MM.1S (cell line): ENCODE measurements around the gene DDX24.

Source experiments
- DNase-seq: peaks from one replicate; pipeline ENCODE4 v3.0.0-alpha.2; 2015
- H2AFZ ChIP-seq: fragments of 300-600 bp; sonication (generic); 2 replicates; pipeline ENCODE4 v1.6.0; 2016; ENCODE audit warnings: antibody characterized with exemption, low read length
- H3F3A ChIP-seq: fragments of 300-600 bp; sonication (generic); 2 replicates; pipeline ENCODE4 v1.6.1; 2016; ENCODE audit warnings: mild to moderate bottlenecking, antibody characterized with exemption, low read length, moderate library complexity, mixed read lengths; ENCODE audit not compliant: insufficient read depth
- H3K27ac ChIP-seq: fragments of 300-600 bp; sonication (generic); 2 replicates; pipeline ENCODE4 v1.5.1; 2016; ENCODE audit warnings: mild to moderate bottlenecking, low read length
- H3K27me3 ChIP-seq: fragments of 300-600 bp; sonication (generic); replicated peaks from 2 replicates; pipeline ENCODE4 v1.6.0; 2016; ENCODE audit warnings: low read length; ENCODE audit not compliant: insufficient read depth
- H3K36me3 ChIP-seq: fragments of 300-600 bp; sonication (generic); replicated peaks from 2 replicates; pipeline ENCODE4 v1.6.1; 2016; ENCODE audit warnings: mild to moderate bottlenecking, low read length, mixed read lengths; ENCODE audit not compliant: insufficient read depth
- H3K4me1 ChIP-seq: fragments of 300-600 bp; sonication (generic); 2 replicates; pipeline ENCODE4 v1.6.1; 2016; ENCODE audit warnings: low read length, mixed read lengths
- H3K4me2 ChIP-seq: fragments of 300-600 bp; sonication (generic); 2 replicates; pipeline ENCODE4 v1.6.0; 2016; ENCODE audit warnings: low read depth, low read length
- H3K4me3 ChIP-seq: fragments of 300-600 bp; sonication (generic); 2 replicates; pipeline ENCODE4 v1.5.1; 2016; ENCODE audit warnings: low read length, mixed read lengths
- H3K79me2 ChIP-seq: fragments of 300-600 bp; sonication (generic); 2 replicates; pipeline ENCODE4 v1.6.1; 2016; ENCODE audit warnings: mixed run types, low read length, mixed read lengths
- H3K9ac ChIP-seq: fragments of 300-600 bp; sonication (generic); 2 replicates; pipeline ENCODE4 v1.6.1; 2016; ENCODE audit warnings: low read length, mixed read lengths
- H3K9me2 ChIP-seq: fragments of 300-600 bp; sonication (generic); replicated peaks from 2 replicates; pipeline ENCODE4 v1.6.1; 2016; ENCODE audit warnings: mild to moderate bottlenecking, low read length, mixed read lengths; ENCODE audit not compliant: insufficient read depth
- H3K9me3 ChIP-seq: fragments of 300-600 bp; sonication (generic); replicated peaks from 2 replicates; pipeline ENCODE4 v1.6.1; 2016; ENCODE audit warnings: mild to moderate bottlenecking, low read length, mixed read lengths; ENCODE audit not compliant: insufficient read depth
- H4K20me1 ChIP-seq: fragments of 300-600 bp; sonication (generic); 2 replicates; pipeline ENCODE4 v1.6.1; 2016; ENCODE audit warnings: mild to moderate bottlenecking, low read length, moderate library complexity, mixed read lengths; ENCODE audit not compliant: insufficient read depth
- CTCF ChIP-seq: fragments of 300-600 bp; sonication (generic); IDR thresholded peaks from 2 replicates; pipeline ENCODE4 v1.5.1; 2016; ENCODE audit warnings: antibody characterized with exemption, low read length, mixed read lengths
- EZH2 ChIP-seq: fragments of 300-600 bp; sonication (generic); optimal IDR thresholded peaks from 2 replicates; pipeline ENCODE3; 2017; ENCODE audit warnings: low read depth, mild to moderate bottlenecking, antibody characterized with exemption, low read length, mixed read lengths
- EZH2phosphoT487 ChIP-seq: fragments of 300-600 bp; sonication (generic); IDR thresholded peaks from 2 replicates; pipeline ENCODE4 v1.6.1; 2018; ENCODE audit warnings: antibody characterized with exemption, low read length

DDX24 gene

GRCh38 chr14:94093418-94093817, 12.4 kb upstream of the DDX24 start:
- Histone ChIP-seq H3K9me2 (no peaks in the 10 kb centered on the region), H3K9me3 (no peaks in the 10 kb centered on the region), H3K4me2 (no peak overlapping the region), H3K79me2 (no peaks in the 10 kb centered on the region), H3K4me1 (no peaks in the 10 kb centered on the region), H3K36me3 (no peaks in the 10 kb centered on the region), H3F3A (no peaks in the 10 kb centered on the region), H3K27me3 (no peaks in the 10 kb centered on the region), H3K9ac (no peak overlapping the region), H3K27ac (no peak overlapping the region), H3K4me3 (no peak overlapping the region), H4K20me1 (no peaks in the 10 kb centered on the region), H2AFZ (no peak overlapping the region)
- DNase-seq: no peak
- TF ChIP-seq CTCF (no peak), EZH2phosphoT487 (no peak), EZH2 (no peak)

- no peak overlapping the region for H3K4me3 ChIP-seq
- no peak overlapping the region for H3K9ac ChIP-seq
- no peaks in the 10 kb centered on the region for H3K36me3 ChIP-seq
- TF ChIP-seq CTCF (no peak), EZH2phosphoT487 (no peak), EZH2 (no peak)
- H4K20me1 ChIP-seq: no peaks in the 10 kb centered on the region
- H3K9me3 ChIP-seq: no peaks in the 10 kb centered on the region
- H3K27me3 ChIP-seq: no peaks in the 10 kb centered on the region
- H2AFZ ChIP-seq: no peak overlapping the region
- no peaks in the 10 kb centered on the region for H3K79me2 ChIP-seq
- no peaks in the 10 kb centered on the region for H3K4me1 ChIP-seq
- no peaks in the 10 kb centered on the region for H3F3A ChIP-seq
- H3K27ac ChIP-seq: no peak overlapping the region
- no peaks in the 10 kb centered on the region for H3K9me2 ChIP-seq
- DNase-seq: no peak
- H3K4me2 ChIP-seq: no peak overlapping the region
Measured at GRCh38 chr14:94089479-94089878, 8.5 kb upstream of the DDX24 start.

GRCh38 chr14:94088516-94088915, 7.5 kb upstream of the DDX24 start:
- TF ChIP-seq EZH2phosphoT487: no peak
- no peak overlapping the region for H3K4me2 ChIP-seq
- no peak overlapping the region for H3K4me3 ChIP-seq
- no peaks in the 10 kb centered on the region for H3K27me3 ChIP-seq
- no peaks in the 10 kb centered on the region for H3K4me1 ChIP-seq
- no peaks in the 10 kb centered on the region for H3K9me3 ChIP-seq
- DNase-seq: no peak
- no peaks in the 10 kb centered on the region for H3K79me2 ChIP-seq
- H4K20me1 ChIP-seq: no peaks in the 10 kb centered on the region
- no peak overlapping the region for H3K27ac ChIP-seq
- no peak overlapping the region for H3K9ac ChIP-seq
- H3K9me2 ChIP-seq: no peaks in the 10 kb centered on the region
- no peaks in the 10 kb centered on the region for H3F3A ChIP-seq
- H3K36me3 ChIP-seq: no peaks in the 10 kb centered on the region
- H2AFZ ChIP-seq: no peak overlapping the region

- no peaks in the 10 kb centered on the region for H3K9me2 ChIP-seq
- H2AFZ ChIP-seq: no peak overlapping the region
- H3K27ac ChIP-seq: no peak overlapping the region
- no peaks in the 10 kb centered on the region for H4K20me1 ChIP-seq
- H3K27me3 ChIP-seq: no peaks in the 10 kb centered on the region
- TF ChIP-seq CTCF (no peak), EZH2 (no peak), EZH2phosphoT487 (no peak)
- H3F3A ChIP-seq: no peaks in the 10 kb centered on the region
- H3K79me2 ChIP-seq: peaks cover 5% of the 10 kb centered on the region
- H3K9ac ChIP-seq: no peak overlapping the region
- DNase-seq: no peak
- no peaks in the 10 kb centered on the region for H3K4me1 ChIP-seq
- no peak overlapping the region for H3K4me3 ChIP-seq
- H3K4me2 ChIP-seq: no peak overlapping the region
- H3K9me3 ChIP-seq: no peaks in the 10 kb centered on the region
- H3K36me3 ChIP-seq: no peaks in the 10 kb centered on the region
Measured at GRCh38 chr14:94087891-94088290, 6.9 kb upstream of the DDX24 start.
